ENCODE data around the gene ZKSCAN3.
"Not testable (repeated sequence)": the region's sequence is repeated elsewhere in the genome, so short reads cannot be mapped to it uniquely, and the experiment has no call there.

The ZKSCAN3 gene

GRCh38 chr6:28401172-28401571 lies 51.4 kb downstream of the ZKSCAN3 start:
- no peak for TF ChIP-seq CTCF (conservative IDR thresholded peaks at IDR 0.05)
- no peak overlapping the region for H3K27ac ChIP-seq

- TF ChIP-seq CTCF (conservative IDR thresholded peaks at IDR 0.05), result no peak
- peak overlapping the region; percentile 29 for H3K27ac ChIP-seq
Observed at GRCh38 chr6:28402197-28402596, 52.5 kb downstream of the ZKSCAN3 start.

GRCh38 chr6:28403923-28404322 lies 54.2 kb downstream of the ZKSCAN3 start:
- not testable (repeated sequence) for H3K27ac ChIP-seq

GRCh38 chr6:28407401-28407800 lies 57.7 kb downstream of the ZKSCAN3 start:
- no peak overlapping the region for H3K27ac ChIP-seq
- TF ChIP-seq CTCF (conservative IDR thresholded peaks at IDR 0.05), result no peak

- no peak for TF ChIP-seq CTCF (conservative IDR thresholded peaks at IDR 0.05)
- no peak overlapping the region for H3K27ac ChIP-seq
Observed at GRCh38 chr6:28408076-28408802, 58.5 kb downstream of the ZKSCAN3 start.

GRCh38 chr6:28410767-28411166 lies 61.0 kb downstream of the ZKSCAN3 start:
- TF ChIP-seq CTCF (conservative IDR thresholded peaks at IDR 0.05), result no peak
- H3K27ac ChIP-seq, result no peak overlapping the region

- TF ChIP-seq CTCF (conservative IDR thresholded peaks at IDR 0.05), result no peak
Observed at GRCh38 chr6:28413681-28414080, 63.9 kb downstream of the ZKSCAN3 start.

More at GRCh38 chr6:28413681-28414080, 63.9 kb downstream of the ZKSCAN3 start:
- H3K27ac ChIP-seq, result peak overlapping the region; percentile 60

Data from VCaP (cell line).